HS-5 (cell line): ENCODE results near the gene TNKS1BP1.
"Not testable (repeated sequence)": the region's sequence is repeated elsewhere in the genome, so short reads cannot be mapped to it uniquely, and the experiment has no call there.

Experiments used
- DNase-seq: peaks from one replicate; pipeline ENCODE4 v3.0.0-alpha.2; 2012; ENCODE audit warnings: low read depth

The TNKS1BP1 gene

DNA sequence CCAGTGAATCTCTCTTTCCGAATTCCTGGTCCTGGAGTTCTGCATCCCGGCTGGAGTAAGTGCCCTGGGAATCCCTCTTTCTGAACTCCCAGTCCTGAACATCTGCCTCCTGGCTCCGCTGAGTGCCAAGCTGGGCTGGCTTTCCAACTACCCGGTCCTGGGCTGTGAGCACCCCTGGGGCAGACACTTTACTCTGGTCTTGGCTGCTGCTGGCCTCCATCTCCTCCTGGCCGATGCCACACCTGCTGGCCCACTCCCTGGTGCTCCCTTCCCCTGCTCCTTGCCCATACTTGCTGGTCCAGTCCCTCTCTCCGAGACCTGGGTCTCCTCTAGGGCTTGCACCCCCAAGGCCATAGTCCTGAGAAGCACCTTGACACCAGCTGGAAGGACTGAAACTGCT is 14.7 kb downstream of the TNKS1BP1 start:
- DNase-seq: no peak

- DNase-seq: no peak
Observed at GRCh38 chr11:57309106-57310059, 15.4 kb downstream of the TNKS1BP1 start.

DNA sequence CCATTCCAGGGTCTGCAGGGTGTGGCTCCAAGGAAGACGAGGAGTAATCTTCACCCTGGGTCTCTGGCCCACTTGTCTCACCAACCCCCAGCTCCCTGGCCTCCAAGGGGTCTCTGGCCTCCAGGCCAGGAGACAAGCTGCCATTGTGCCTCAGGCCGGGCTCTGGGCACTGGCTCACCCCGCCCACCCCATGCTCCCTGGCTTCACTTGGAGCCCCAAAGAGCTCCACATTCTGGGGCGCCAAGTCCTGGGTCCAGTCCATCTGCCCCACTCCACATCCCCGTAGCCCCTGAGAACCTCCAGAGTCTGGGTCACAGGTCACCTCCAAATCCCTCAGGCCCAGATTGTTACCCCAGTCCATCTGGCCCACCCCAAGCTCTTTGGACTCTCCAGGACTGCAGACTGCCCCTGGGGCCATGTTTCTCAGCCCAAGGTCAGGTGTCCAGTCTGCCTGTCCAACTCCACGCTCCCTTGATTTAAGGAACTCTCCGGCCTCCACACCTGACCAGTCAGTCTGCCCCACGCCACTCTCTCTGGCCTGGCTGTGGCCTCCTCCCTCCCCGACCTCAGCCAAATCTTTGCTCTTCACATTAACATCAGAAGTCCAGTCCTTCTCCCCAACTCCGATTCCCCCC is 16.2 kb downstream of the TNKS1BP1 start:
- no peak for DNase-seq

- DNase-seq: no peak
Observed at GRCh38 chr11:57307666-57308270, 17.0 kb downstream of the TNKS1BP1 start.

DNA sequence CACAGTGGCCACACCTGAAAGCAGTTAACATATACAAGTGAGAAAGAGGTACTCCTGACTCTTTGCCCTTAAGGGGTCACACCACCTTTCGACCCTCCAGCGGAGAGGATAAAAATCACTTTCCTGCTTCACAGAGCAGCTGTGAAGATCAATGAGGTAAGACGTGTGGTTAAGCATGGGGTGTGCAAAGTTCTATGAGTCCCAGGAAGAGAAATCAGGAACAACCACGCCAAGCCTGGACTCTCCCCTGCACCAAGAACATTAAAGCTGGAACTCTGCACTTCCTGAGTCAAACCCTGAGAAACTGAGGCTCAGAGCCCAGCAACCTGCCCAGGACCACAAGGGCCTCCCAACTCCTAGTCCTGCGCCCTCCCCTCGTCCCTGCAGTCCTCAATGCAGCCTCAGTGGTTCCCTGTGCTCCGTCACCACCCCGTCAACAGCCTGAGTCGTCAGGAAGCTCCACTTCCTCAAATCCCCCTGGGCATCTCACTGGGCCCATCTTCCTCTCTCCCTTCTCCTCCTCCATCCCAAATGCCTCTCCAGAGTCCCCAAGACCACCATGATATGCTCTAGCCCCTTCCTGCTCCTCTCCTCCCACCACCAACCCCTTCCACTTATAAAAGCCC is 17.7 kb downstream of the TNKS1BP1 start:
- DNase-seq: no peak

DNA sequence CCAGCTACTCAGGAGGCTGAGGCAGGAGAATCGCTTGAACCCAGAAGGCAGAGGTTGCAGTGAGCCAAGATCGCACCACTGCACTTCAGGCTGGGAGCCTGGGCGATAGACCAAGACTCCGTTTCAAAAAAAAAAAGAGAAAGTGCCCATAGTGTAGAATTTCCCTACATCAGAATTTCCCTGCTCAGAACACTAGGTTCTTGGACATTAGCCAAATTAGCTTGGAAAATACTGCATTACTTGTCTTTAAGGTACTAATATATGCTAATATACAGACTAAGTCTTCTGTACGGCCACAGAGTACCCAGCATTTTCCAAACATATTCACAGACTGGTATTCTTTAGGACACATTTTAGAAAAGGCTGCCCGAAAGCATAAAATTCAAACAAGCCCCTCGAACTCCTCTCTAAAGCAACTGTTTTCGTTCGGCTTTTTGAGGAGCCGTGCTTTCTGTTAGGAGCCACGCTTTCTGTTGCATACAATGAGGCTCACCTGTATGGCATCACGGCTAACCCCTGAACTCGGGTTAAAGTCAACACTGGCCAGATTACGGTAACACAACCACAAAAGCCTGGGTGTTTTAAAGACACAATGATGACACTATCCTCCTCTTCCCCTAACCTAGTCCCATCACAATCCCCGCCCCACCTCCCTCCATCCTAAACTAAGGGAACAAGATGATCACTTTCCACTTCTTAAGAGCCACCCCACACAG is 18.4 kb downstream of the TNKS1BP1 start:
- DNase-seq: no peak

DNA sequence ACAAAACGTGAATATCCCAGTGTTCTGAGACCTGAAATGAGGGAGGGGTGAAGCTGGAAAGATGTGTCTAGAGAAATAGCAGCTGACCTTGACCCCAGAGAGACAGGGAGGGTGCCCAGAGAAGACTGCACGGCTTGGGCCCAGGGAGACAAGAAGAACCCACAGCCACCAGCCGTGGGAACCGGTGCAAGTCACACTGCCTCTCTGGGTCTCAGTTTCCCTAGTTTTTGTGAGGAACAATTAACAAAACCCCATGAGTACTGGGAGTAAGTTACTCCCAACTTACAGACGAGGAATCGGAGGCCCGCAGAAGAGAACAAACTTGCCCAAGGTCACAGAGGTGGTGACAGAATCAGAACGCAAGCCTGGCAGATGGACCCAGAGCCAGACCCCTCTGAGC is 19.2 kb downstream of the TNKS1BP1 start:
- DNase-seq: no peak

- DNase-seq: no peak
Observed at GRCh38 chr11:57303990-57304579, 20.7 kb downstream of the TNKS1BP1 start.

GRCh38 chr11:57303280-57303989 is 21.3 kb downstream of the TNKS1BP1 start:
- no peak for DNase-seq

GRCh38 chr11:57302489-57302888 is 22.3 kb downstream of the TNKS1BP1 start:
- DNase-seq: no peak

GRCh38 chr11:57301711-57302423 is 22.9 kb downstream of the TNKS1BP1 start:
- DNase-seq: no peak

DNA sequence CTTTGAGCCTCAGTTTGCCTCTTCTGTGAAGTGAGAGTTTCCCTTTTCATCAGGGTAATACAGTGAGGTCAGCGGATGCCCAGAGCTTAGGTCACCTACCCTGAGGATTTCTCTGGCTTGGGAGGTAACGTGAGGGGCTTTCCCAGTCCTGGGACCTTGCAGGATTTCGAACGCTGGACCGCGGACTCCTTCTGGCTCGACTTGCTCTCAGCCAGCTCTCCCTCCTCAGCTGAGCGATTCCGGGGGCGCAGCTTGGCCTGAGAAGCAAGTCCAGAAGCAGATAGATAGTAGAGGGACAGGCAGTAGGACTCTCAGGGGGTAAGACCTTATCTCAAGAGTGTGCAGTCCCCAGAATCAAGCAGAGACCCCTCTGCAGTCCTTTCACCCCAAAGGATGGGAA is 24.0 kb downstream of the TNKS1BP1 start:
- no peak for DNase-seq

GRCh38 chr11:57299150-57299737 is 25.5 kb downstream of the TNKS1BP1 start:
- no peak for DNase-seq

DNA sequence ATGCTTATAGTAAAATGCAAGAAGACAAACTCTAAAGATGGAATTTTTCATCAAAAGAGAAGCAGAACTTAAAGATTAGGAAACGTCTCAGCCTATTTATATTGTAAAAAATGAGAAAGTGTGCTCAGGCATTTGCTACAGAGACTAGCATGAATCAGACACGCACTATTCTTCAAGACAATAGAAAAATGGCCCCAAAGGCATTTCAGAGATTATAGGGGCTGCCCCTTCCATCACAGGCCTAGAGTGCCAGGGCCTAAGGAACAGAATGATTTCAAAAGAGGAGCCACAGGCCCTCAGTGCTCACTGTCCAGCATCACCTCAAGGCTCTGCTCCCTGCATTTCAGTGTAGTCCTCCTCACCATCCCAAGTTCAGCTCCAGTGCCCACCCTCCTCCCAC is 27.5 kb downstream of the TNKS1BP1 start:
- no peak for DNase-seq

GRCh38 chr11:57296205-57296604 is 28.5 kb downstream of the TNKS1BP1 start:
- DNase-seq: not testable (repeated sequence)

DNA sequence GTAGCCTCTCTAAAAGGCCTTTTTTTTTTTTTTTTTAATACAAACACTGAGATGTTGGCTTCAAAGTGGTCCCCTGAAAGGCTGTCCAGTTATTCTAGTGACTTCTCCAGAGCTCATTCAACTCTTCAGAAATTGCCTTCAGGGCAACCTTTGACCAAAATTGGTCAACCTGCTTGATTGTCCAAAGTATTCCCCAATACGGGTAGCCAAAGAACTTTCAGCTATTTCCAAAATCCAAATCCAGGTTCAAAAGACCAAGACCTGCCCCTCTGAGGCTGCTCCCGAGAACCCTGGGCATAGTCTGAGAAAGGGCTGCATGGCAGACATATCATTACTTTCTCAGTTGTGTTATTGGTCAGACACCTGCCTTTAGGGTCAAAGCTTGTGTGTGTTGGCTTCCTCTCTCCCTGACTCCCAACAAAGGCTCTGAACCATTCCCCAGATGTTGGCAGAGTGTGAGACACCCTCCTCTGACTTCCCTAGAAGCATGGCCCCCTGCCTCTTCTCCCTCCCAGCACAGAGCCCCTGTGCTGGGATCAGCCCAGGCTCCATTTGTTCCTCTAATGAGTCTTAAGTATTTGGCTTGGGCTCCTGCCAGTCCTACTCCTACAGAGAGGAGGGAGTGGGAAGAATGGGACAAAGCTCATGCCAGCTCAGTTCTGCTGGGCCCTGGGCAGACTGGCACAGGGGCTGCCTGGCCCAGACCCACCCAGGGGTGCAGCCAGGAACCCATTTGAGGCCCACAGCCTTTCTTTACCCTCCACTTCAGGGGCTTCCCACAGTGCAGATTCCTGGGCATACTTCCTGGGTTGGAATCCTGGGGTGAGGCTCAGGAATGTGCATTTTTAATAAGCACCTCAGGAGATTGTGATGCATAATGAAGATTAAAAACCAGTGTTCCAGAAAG is 30.3 kb downstream of the TNKS1BP1 start:
- DNase-seq: no peak

GRCh38 chr11:57290288-57290687 is 34.5 kb downstream of the TNKS1BP1 start:
- no peak for DNase-seq

DNA sequence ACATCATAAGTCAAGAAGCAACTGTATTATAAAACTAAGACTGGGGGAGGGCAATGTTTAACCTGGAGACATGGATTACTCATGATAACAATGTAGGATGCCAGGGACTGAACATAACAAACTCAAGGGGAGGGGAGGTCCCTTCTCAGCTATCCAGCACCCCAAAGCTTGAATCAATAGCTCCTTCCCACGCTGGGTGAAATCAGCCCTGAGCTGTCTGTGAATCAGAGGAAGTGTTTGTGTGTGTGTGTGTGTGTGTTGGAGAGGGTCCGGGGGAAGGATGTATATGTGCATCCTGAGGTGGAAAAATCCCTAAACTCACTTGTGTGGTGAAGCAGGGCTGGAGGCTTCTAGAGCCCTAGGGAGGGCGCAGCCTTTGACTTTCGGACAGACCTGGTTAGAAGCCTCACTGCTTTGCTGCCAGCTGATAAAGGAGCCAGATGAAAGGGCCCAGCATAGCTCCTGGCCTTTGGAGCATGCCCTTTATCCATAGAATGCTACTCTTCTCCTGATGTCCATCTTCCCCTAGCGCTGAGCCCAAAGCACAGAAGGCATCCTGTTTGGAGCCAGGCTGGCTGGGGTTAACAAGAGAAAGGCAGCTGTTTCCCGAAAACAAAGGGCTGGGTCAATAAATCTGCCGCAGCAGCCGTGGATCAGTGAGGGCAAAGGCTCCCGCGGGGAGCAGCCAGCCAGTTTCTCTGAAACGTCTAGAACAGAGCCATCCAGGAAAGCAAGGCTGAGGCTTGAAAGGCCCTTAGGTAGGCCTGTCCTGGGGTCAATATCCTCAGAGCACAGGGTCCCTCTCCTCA is 35.8 kb downstream of the TNKS1BP1 start:
- DNase-seq: no peak
